HG02798 (cell line): ENCODE data around the gene SPAG6.
"Not testable (repeated sequence)": the region's sequence is repeated elsewhere in the genome, so short reads cannot be mapped to it uniquely, and the experiment has no call there.

Experiments
- ATAC-seq: cut with Tn5 transposase; IDR thresholded peaks from one replicate; pipeline ENCODE4 v1.9.1; 2021; ENCODE audit warnings: mild to moderate bottlenecking; ENCODE audit not compliant: unreplicated experiment, poor library complexity

The SPAG6 gene

GRCh38 chr10:22339761-22340328, 5.5 kb upstream of the SPAG6 start:
- ATAC-seq = no peak

GRCh38 chr10:22340329-22341189, 4.7 kb upstream of the SPAG6 start:
- ATAC-seq = peak; percentile 60

- ATAC-seq = peak; percentile 22
Measured at GRCh38 chr10:22341190-22341925, 3.9 kb upstream of the SPAG6 start.

- no peak for ATAC-seq
Measured at GRCh38 chr10:22341926-22342196, 3.4 kb upstream of the SPAG6 start.

- ATAC-seq = no peak
Measured at GRCh38 chr10:22342421-22342820, 2.9 kb upstream of the SPAG6 start.

- no peak for ATAC-seq
Measured at GRCh38 chr10:22343731-22344130, 1.6 kb upstream of the SPAG6 start.

GRCh38 chr10:22344249-22344648, 1.0 kb upstream of the SPAG6 start:
- ATAC-seq = no peak

GRCh38 chr10:22344781-22345300, 455 bp upstream of the SPAG6 start:
- no peak for ATAC-seq

GRCh38 chr10:22346096-22346661, 883 bp downstream of the SPAG6 start:
- no peak for ATAC-seq

- ATAC-seq = no peak
Measured at GRCh38 chr10:22349755-22350154, 4.5 kb downstream of the SPAG6 start.

GRCh38 chr10:22351131-22351703, 5.9 kb downstream of the SPAG6 start:
- ATAC-seq = no peak

- ATAC-seq = no peak
Measured at GRCh38 chr10:22356324-22356873, 11.1 kb downstream of the SPAG6 start.

- ATAC-seq = not testable (repeated sequence)
Measured at GRCh38 chr10:22357770-22358169, 12.5 kb downstream of the SPAG6 start.

- ATAC-seq = no peak
Measured at GRCh38 chr10:22363305-22363704, 18.0 kb downstream of the SPAG6 start.

- no peak for ATAC-seq
Measured at GRCh38 chr10:22364407-22365140, 19.3 kb downstream of the SPAG6 start.

- no peak for ATAC-seq
Measured at GRCh38 chr10:22365233-22365632, 19.9 kb downstream of the SPAG6 start.

GRCh38 chr10:22365644-22366434, 20.5 kb downstream of the SPAG6 start:
- no peak for ATAC-seq

- no peak for ATAC-seq
Measured at GRCh38 chr10:22366435-22366703, 21.1 kb downstream of the SPAG6 start.

GRCh38 chr10:22366771-22367170, 21.5 kb downstream of the SPAG6 start:
- ATAC-seq = no peak
